RKO (cell line): ENCODE results near the gene STK11IP.
A peak's percentile ranks its signal among the peaks of the same experiment; 100 is the strongest.

Experiments used
- DNase-seq: peaks from one replicate; pipeline ENCODE4 v3.0.0-alpha.2; 2016; ENCODE audit warnings: low spot score

Gene STK11IP

DNA sequence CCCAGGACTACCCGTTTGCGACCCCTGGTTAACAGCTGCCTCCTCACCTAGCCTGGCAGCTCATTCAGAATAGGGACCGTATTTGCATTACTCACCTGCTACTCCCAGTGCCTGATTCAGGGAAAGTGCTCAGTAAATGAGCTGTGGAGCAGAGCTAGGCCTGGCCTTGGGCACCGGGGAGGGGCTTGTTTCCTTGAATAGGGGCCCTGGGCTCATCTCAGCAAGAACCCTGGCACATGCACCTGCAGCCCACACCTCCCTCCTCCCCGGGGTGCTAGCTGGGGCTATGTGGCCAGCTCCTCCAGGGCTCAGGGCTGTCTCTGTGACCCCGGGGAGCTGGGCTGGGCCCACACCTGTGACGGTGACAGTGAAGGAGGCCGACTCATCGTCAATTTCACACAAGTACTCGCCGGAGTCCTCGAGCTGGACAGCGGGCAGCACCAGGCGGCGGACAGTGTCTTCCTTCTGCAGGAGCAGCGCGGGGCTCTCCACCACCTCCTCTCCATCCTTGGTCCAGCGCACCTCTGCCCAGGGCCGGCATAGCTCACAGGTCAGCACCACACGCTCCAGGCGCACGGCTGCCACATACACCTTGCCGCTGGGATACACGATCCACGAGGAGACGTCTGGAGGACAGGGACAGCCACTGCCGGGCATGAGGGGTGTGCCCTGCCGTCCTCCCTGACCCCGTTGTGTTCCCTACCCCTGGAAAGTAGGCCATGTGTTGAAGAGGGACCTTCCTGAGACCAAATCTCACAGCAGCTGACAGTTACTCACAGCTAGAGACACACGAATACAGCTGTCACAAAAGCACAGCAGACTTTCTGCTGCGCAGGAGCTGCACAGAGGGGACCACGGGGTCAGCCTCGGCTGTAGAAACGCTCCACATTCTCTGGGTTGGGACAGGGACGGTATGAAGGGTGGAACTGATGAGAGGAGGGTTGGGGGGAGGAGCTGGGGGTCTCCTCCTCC is 35.3 kb upstream of the STK11IP start:
- no peak for DNase-seq

DNA sequence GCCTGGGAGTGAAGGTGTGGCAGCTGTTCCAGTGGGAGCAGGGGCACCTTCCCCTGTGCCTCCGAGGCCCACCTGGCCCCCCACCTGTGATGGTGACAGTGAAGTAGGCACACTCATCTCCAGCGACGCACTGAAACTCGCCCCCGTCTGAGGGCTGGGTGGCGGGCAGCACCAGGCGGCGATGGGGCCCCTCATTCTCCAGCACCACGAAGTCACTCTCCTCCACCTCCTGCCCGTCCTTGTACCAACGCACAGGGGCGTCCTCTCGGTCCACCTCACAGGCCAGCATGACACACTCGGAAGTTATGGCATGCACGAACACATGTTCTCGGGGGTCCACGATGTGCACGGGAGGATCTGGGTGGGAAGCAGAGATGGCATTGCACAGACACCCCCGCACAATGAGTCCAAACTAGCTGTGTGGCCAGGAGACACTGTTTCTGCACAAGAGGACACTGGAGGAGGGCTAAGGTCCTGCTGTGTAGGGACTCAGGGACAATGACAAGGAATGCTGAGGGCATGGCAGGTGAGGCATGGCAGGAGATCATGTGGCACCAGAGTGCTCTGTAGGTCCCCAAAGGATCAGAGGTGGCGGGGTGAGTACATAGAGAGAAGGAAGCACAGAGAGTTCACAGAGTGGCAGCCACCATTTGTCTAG is 34.3 kb upstream of the STK11IP start:
- no peak for DNase-seq

DNA sequence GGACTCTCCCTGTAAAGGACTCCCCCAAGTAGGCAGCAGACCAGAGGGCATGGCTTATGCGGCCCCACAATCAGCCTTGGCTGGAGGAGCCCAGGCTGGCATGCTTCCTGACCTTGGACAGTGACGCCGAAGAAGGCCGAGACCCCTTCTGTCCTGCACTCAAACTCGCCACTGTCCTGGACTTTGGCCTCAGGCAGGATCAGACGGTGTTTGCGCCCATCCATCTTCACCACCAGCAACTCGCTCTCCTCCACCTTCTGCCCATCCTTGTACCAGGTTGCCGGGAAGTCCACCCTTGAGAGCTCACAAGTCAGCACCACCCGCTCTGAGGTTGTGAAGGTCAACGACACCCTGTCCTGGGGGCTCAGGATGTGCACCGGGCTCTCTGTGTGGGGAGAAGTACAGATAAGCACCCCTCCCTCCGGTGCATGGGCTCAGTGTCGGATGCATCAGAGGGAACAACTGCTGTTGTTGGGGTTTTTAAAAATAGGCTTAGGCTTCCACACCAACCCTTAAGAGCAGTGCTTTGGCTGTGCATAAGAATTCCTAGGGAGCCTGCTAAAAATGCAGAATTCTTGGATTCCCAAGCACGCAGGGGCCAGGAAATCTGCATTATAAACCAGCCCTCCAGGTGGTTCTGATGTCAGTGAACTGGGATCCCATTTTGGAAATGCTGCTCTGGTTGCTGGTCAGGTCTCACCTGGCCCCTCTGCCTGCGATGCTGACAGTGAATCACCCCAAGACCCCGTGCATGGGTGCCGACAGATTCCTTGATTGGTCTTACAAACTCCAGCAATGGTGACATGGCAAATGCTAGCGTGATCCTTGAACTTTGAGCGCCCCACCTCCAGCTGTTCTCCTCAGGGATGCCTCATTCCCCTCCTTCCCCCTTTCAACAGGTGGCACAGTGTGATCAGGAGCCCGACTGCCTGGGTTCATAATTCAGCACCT is 32.3 kb upstream of the STK11IP start:
- no peak for DNase-seq

DNA sequence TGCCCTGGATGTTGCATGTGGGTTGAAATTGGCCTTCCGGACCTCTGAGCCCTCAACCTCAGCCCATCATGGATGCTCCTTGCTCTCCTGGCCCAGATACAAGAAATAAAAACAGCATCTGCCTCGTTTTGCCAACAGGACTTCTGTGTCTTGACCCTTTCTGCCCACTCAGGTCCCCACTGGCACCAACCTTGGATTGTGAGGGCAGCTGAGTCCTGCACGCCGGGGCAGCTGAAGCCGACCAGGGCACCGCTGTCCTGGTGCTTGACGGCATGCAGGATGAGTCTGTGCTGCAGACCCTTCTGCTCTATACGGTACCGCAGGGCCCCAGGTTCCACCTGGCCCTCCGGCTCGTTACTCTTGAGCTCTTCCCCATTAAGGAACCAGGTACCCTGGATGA is 31.0 kb upstream of the STK11IP start:
- no peak for DNase-seq

DNA sequence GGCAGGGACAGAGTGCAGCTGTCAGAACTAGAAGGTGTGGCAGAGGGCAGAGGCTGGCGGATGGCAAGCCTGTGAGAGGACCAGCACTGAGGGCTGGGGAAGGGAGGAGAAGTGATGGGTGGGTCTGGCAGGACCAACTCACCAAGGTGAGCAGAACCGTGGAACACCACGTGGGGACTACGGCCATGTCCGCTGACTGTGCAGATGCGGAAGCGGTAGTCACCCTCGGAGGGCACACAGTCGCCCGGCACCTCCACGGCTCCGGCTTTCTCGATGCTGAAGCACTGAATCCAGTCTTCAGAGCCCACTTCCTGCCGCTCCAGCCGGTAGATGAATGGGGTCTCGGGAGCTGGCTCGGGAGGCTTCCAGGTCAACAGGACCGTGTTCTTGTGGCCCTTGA is 30.5 kb upstream of the STK11IP start:
- no peak for DNase-seq

DNA sequence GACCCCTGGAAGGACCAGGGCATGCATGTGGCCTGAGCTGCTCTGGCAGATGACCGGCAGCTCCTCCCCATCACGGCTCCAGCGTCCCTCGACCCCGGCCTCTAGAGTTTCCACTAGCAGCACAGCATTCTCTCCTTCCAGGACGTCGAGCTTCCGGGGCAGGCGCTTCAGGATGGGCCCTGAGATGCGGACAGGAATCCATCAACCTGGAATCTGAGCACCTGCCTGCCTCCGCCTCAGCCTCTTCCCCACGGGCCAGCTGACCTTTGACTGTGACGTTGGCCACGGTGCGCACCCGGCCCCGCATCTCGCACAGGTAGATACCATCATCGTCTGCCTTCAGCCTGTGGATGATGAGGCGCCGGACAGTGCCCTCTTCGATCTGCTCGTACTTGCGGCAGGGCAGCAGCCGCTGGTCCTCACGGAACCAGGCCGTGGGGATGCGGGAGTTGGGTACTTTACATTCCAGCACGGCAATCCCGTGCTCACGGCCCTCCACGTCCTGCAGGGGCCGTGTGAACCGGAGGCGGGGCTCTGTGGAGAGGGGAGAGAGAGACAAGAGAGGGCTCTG is 29.8 kb upstream of the STK11IP start:
- DNase-seq: no peak

DNA sequence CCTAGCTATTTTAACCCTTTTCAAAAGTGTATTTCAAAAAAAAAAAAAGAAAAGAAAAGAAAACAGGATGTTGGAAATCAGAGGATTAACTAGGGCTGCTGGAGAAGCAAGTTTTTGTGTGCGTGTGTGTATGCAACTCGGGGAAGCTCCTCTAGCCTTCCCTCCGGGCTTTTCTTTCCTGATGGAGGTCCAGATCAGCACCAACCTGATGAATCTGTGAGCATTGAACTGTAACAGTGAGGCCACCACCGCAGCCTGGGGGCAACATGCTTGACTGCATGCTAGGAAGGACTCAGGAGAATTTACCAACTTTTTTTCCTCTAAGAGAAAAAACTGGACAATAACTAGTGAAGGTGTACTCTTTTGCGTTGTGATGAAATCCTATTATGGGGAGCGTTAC is 28.6 kb upstream of the STK11IP start:
- no peak for DNase-seq

DNA sequence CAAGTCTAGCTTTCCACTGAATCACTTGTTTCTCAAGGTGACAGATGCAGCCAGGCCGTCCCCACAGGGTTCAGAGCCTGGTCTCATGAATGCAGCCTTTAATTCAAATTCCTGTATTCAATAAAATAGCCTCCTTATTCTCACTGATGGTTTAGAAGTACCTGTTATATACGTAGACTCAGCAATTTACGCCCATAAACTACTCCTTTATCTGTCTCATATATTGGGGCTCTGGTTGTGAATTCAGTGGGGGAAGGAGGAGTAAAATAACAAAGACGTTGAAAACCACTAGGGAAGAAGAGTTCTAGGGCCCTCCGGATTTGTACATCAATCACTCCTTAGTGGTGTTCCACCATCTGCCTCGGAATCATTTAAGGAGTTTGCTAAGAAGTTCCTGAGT is 28.0 kb upstream of the STK11IP start:
- DNase-seq: no peak

DNA sequence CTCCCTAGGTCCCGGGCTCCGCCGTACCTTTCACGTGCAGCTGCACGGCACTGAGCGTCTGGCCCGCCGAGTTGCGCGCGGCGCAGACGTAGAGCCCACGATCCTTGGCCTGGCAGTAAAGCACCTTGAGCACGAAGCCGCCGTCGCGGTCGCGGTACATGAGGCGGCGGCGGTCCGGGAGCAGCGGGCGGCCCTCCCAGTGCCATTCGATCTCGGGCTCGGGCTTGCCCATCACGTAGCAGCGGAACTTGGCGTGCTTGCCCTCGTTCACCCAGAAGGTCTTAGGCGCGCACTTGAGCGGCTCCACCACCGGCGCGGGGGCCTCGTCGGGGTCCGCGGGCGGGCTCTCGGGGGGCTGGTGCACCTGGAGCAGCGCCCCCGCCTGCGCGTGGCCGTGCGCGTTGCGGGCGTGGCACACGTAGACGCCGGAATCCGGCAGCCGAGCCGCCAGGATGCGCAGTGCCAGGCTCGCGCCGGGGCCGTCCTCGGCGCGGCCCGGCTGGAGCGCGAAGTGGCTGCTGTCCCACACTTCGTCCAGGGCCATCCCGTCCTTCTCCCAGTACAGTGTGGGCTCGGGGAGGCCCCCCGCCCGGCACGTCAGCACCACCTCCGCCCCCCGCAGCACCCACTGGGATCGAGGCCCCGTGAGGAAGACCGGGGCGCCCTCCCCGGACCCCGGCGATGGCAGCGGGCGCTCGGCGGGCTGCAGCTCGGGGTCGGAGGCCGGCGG is 27.3 kb upstream of the STK11IP start:
- peak; percentile 22 for DNase-seq

DNA sequence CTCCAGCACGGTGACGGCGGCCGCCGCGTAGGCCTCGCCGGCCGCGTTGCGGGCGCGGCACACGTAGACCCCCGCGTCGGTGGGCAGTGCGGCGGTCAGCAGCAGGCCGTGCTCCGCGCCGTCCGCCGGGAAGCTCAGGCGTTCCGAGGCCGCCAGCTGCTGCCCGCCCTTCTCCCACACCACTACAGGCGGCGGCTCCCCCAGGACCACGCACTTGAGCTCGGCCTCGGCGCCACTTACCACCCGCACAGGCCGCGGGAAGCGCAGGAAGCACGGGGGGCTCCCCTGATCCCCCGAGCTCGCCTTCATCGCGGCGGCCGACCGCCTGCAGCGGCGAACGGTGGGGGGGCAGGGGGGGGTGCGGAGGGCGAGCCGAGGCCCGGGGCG is 26.7 kb upstream of the STK11IP start:
- DNase-seq: no peak

DNA sequence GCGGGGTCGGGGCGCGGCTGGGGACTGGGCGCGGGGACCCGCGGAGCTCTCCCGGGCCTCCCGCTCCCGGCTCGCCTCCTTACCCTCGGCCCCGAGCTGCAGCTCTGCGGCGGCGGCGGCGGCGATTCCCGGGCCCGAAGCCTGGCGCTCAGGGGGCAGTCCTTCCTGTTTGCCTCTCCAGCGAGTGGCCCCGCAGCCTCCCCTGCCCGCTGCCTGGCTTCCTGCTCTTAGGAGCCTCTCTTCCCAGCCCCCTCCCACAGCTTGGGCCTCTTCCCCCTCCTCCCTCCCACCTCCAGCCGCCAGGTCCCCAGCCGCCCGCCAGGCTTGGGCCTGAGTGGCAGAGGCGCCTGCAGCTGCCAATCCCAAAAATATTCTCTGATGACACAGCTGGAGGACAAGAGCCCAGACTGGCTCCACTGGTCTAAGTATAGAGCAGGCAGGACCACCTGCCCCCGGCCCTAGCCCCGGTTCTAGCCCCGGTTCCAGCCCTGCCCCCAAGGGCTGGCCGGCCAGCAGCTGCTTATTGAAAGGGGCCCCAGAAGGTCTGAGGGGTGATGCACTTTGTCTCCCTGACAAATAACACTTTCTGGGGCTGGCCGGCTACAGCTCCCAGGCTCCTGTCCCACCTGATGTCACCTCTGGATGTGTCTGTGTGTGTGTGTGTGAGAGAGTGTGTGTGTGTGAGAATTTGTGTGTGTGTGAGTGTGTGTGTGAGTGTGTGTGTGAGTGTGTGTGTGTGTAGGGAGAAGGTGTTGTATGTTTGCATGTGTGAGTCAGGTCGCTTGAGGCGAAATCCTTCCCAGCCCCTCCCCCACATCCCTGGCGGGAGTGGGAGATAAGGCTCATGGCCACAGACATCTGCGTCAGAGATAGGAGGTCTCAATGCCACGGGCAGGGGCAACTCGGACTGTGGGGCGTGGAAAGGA is 26.1 kb upstream of the STK11IP start, which contains the start of gene OBSL1:
OBSL1 (minus strand) TSS at position 229 of the 926 bp plus-strand sequence. CDS start 307 bp downstream, outside the sequence.
- DNase-seq: peak; percentile 44

DNA sequence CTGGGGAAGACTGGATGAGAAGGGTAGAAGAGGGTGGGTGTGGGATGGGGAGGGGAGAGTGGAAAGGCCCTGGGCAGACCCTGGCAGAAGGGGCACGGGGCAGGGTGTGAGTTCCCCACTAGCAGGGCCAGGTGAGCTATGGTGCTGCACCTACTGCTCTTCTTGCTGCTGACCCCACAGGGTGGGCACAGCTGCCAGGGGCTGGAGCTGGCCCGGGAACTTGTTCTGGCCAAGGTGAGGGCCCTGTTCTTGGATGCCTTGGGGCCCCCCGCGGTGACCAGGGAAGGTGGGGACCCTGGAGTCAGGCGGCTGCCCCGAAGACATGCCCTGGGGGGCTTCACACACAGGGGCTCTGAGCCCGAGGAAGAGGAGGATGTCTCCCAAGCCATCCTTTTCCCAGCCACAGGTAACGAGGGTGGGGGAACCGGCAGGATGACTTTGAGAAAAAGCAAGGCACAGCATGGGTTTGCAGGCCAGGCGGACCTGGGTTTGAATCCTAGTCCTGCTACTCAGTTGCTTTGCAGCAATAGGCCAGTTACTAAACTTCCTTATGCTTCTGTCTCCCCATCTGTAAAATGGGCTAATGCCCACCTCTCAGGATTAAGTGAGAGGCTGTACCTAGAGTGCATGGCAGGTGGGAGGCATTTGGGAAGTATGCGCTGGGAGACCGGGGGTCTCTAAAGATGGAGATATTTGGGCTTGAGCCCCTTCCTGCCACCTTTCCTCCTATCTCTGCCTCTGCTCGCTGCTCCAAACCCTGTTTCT is 25.2 kb upstream of the STK11IP start, which contains the start of gene INHA:
INHA (plus strand) TSS at position 74 of the 765 bp plus-strand sequence; CDS start at position 139, 65 bp downstream.
- no peak for DNase-seq

DNA sequence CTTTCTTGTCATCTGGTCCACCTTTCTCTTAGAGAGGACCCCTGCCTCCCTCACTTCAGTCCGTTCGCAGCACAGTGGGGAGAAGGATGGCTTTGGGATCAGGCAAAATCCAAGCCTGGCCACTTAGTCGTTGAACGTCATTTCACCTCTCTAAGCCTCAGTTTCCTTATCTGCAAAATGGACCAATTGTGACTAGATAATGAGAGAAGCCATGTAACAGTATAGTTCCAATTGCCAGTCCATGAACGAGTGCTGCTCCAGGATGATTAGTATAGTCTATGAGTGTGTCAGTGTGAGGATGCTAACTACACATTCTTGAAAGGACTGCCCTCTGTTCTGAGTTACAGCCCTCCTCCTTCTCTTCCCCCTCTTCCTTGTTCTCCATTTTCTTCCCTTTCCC is 24.5 kb upstream of the STK11IP start:
- no peak for DNase-seq

DNA sequence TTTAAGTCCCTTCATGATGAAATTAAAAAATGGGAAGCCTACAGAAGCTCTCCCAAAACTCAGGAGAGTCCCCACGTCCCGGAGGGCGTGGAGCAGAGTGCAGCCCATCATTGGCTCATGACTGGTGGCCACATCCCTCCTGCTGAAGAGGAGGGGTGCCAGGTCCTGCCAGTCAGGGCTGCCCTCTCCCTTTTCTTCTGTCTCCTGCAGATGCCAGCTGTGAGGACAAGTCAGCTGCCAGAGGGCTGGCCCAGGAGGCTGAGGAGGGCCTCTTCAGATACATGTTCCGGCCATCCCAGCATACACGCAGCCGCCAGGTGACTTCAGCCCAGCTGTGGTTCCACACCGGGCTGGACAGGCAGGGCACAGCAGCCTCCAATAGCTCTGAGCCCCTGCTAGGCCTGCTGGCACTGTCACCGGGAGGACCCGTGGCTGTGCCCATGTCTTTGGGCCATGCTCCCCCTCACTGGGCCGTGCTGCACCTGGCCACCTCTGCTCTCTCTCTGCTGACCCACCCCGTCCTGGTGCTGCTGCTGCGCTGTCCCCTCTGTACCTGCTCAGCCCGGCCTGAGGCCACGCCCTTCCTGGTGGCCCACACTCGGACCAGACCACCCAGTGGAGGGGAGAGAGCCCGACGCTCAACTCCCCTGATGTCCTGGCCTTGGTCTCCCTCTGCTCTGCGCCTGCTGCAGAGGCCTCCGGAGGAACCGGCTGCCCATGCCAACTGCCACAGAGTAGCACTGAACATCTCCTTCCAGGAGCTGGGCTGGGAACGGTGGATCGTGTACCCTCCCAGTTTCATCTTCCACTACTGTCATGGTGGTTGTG is 23.0 kb upstream of the STK11IP start:
- no peak for DNase-seq

DNA sequence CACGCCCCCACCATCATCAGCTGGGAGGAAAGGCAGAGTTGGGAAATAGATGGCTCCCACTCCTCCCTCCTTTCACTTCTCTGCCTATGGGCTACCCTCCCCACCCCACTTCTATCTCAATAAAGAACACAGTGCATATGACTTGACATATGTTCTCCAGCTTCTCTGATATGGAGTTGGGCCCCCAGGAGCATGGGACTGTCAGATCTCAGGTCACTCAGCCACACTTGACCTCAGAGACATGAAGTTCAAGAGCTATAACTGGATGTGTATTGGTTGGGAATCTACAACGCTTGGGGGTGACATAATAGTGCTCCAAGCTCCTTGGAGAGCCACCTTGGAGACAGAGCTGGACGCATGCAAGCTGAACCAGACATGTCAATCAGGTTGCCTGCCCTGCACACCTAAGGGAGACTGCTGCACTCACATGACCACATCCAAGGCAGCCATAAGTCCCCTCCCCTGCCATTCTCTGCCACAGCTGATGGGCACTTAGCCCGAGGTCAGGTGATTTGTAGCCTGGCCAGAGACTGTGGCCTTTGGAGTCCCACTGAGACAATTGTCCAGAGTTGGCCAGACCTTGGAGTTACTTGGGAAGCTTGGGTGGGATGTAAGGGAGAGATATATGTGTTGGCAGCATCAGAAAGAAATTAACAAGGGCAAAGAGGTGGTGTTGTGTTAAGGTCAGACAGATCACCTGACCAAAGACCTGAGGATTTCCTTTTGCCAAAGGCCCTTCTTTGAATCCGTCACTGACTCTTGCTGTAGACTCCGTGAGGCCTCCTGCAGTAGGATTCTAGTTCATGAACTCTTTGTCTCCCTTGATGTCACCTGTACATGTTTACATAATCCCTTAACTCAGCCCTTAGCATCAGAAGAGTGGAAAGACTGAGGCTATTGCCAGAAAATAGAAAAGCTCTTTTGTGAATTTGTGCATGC is 21.8 kb upstream of the STK11IP start:
- DNase-seq: no peak

DNA sequence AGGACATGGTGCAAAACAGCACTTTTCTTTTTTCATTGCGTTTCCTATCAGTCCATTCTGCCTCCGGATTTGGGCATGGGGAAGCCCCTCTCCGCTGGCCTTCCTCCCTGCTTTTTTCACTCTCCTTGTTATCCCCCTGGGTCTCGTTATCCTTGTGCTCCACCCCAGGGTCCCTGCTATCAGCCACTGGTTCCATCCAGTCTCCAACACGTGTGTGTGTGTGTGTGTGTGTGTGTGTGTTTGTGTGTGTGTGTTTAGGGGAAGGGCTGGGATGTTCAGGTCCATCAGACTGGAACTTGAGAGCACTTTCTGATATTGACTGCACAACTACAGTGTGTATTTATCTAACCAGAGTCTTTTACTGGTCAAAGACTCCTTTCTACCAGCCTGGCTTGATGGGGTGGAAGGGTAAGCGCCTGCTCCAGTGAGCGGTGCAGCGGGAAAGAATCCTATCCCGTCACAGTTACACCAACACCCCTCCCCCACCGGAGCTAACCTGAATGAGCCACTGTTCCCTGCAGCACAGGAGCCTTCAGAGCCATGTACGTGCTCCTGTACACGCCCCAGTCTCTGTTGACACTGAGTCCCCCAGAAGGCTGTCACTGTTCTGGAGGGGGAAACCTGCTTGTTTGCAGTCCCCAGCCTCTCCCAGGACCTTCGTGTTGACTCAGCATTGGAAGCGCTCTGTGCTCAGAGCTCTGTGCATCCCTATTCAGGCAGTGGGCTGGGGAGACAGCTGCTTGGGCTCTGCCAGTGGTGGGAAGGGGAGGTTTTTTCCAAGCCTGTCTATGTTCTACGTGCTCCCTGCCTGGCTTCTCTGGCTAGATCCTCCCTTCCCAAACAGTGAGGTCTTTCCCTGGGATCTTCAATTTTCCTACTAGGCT is 20.9 kb upstream of the STK11IP start:
- no peak for DNase-seq
